ENCODE data around the gene B4GALT2. TPM values are rescaled to one million over a fixed set of nuclear protein-coding genes. Genes with fewer than 3 reads are reported as not detected.

B4GALT2 gene
- total RNA-seq, 2 donors from 2014 or later, result 22.7 to 28.6 TPM

GRCh38 chr1:44015206-44015605, 36.2 kb downstream of the B4GALT2 start:
- intact Hi-C loops (cut with DNase I, micrococcal nuclease), result no loop called here
- DNase-seq (no peak), ATAC-seq (peak; percentile 37)

- DNase-seq (no peak), ATAC-seq (no peak)
- intact Hi-C loops (cut with DNase I, micrococcal nuclease), result no loop called here
These were observed 37.3 kb downstream of the B4GALT2 start for GRCh38 chr1:44016041-44016889.

DNA sequence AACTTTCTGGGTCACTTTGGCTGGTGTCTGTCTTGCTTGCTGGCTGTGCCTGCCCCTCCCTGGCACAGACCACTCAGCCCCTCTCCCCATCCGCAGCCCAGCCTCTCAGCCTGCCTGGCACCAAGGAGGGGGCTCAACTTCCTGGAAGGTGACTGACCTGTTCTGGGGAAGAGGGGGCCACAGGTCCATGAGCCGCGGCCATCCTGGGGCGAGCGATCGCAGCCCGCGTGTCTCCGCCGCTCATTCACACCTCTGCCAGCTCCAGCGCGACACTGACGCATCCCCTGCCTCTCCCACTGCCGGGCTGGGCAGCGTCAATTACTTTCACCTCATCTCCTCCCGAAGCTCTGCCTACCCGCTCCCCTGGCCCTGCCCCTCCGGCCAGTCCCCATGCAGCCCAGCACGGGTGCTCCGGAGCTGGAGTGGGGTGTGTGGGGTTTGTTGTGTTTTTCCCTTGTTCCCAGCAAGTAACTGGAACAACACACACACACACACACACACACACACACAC, 37.9 kb downstream of the B4GALT2 start:
- no peak for DNase-seq
- no peak for ATAC-seq
- intact Hi-C loops (cut with DNase I, micrococcal nuclease), result no loop called here

DNA sequence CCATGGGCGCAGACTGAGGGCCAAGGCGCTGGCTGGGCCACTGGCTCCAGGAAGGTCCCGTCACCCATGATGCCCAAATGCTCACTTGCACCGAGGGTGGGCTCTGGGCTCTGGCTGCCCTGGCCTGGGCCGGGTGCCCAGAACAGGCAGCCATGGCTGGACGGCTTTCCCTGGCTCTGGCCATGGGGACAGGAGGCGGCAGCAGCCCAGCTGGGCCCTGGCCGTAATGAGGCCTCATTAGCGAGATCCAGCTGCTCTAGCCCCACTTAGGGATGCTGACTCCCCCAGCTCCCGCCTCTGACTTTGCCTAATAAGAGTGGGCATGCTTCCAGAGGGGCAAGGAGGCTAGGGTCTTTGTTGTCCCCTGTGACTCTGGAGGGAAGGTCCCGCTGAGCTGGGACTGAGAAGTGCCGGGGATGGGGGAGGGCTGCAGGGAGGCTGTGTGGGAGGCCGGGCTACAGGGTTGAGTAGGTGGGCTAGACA, 40.5 kb downstream of the B4GALT2 start:
- no peak for DNase-seq
- no peak for ATAC-seq
- intact Hi-C loops (cut with DNase I, micrococcal nuclease), result no loop called here

GRCh38 chr1:44020464-44020863, 41.5 kb downstream of the B4GALT2 start:
- DNase-seq (no peak), ATAC-seq (no peak)
- intact Hi-C loops (cut with DNase I, micrococcal nuclease), result no loop called here

DNA sequence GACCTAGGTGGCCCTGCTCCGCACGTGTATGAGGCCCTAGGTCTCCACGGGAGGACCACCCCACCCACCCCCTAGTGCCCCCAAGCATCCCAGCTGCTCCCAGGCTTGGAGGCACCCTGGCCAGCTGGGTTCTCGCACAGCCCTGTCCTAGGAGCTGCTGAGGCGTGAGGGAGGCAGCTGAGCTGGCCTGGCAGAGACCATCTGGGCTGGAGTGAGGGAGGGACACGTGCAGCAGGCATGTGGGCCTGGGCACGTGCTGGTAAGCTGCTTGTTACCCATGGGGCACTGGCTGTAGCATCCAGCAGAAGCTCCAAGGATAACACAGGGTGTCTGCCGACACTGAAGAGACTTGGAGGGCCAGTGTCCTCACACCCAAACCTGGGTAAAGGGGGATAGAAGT, 42.1 kb downstream of the B4GALT2 start:
- DNase-seq (no peak), ATAC-seq (no peak)
- intact Hi-C loops (cut with DNase I, micrococcal nuclease), result no loop called here

GRCh38 chr1:44021581-44022321, 42.7 kb downstream of the B4GALT2 start:
- intact Hi-C loops (cut with DNase I, micrococcal nuclease), result no loop called here
- ATAC-seq (no peak), DNase-seq (no peak)

DNA sequence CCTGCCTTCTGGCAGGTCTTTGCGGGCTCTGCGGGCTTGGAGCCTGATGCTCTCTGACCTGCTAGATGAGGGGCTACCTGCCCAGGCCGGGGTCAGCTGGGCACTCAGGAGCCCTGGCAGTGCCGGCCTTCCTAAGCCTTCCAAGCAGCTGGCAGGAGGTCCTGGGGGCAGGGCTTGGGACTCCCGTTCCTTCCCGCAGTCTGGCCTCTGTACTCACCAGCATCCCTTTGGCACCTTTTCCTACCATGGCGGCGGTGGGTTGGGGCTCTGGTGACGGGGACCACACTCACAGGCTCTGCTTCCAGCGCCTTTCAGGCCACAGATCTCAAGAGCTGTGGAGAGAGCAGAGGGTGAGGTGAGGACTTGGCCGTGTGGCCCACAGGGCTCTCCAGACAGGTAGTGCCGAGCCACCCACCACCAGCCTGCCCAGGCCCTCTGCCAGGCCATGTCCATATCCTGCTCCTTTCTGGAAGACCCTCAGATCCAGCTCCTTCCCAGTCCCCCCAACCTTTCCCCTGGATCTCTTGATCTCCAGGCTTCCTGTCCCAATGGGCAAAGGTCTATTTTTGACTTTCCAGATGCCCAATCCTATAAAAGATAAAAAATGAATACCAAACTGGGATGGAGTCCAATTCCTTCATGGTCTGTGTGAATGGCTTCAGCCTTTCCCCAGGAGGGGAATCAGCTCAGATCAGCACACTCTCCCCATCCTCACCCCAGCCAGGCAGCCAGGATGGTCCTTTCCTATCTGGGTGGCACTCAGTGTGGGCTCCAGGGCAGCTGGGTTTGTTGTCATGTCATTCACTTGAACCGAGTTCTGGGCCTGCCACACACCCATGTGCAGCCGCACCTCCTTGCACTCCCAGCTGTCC, 45.3 kb downstream of the B4GALT2 start:
- peak in 1 of 2 donors; percentile 7 for DNase-seq
- no peak for ATAC-seq
- intact Hi-C loops (cut with DNase I, micrococcal nuclease), result no loop called here

DNA sequence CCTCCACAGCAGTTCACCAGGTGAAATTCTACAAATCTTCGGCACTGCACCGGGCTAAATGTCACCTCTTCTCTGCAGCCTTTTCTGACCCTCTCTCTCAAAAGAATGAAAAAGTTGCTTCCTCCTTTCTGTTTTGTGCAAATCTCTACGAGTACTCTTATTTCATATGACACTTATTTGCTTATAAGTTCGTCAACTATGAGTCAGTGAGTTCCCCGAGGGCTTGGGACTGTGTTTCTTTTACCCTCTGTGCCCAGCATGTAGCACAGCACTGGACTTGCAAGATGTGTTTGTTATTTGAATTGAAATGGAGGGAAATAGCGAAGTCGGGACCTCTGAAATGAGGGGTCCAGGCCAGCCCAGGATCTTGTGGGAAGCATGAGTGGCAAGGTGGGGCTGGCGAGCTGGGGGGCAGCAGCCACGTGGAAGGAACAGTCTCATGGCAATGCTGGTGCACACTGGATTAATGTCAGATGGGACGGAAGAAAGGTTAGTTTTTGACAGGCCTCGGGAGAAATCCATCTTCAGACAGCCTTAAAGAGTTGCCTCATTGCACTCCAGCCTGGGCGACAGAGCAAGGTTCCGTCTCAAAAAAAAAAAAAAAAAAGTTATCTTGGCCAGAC, 46.0 kb downstream of the B4GALT2 start:
- intact Hi-C loops (cut with DNase I, micrococcal nuclease), result no loop called here
- ATAC-seq, result no peak
- no peak for DNase-seq

DNA sequence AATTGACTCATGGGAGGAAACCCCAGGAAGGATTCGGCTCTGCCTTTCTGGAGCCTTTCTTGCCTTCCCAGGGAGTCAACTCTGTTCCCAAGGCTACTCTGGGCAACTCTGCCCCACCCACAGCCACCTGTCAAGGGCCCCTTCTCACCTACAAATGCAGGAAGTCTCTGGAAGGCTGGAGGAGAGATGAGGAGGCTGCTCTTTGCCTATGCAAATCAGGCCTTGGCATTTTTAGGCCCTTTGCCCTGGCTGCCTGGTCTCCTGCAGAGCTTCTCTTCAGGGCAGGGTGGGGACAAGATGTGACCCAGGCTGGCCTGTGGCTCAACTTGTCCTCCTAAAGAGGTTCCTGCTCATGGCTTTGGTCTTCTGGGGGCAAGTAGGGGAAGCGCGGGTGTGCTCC, 46.8 kb downstream of the B4GALT2 start:
- peak; percentile 73 to 87 for DNase-seq
- intact Hi-C loops (cut with DNase I, micrococcal nuclease), result no loop called here
- peak; percentile 56 for ATAC-seq

- DNase-seq (no peak), ATAC-seq (no peak)
- intact Hi-C loops (cut with DNase I, micrococcal nuclease), result no loop called here
These were observed 48.3 kb downstream of the B4GALT2 start for GRCh38 chr1:44027320-44027719.

- ATAC-seq (no peak), DNase-seq (peak; percentile 34 to 50)
- intact Hi-C loops (cut with DNase I, micrococcal nuclease), result no loop called here
These were observed 50.4 kb downstream of the B4GALT2 start for GRCh38 chr1:44029260-44029910.

GRCh38 chr1:44029911-44030604, 51.0 kb downstream of the B4GALT2 start:
- peak; percentile 67 for ATAC-seq
- peak; percentile 96 to 97 for DNase-seq
- intact Hi-C loops (cut with DNase I, micrococcal nuclease), result no loop called here

DNA sequence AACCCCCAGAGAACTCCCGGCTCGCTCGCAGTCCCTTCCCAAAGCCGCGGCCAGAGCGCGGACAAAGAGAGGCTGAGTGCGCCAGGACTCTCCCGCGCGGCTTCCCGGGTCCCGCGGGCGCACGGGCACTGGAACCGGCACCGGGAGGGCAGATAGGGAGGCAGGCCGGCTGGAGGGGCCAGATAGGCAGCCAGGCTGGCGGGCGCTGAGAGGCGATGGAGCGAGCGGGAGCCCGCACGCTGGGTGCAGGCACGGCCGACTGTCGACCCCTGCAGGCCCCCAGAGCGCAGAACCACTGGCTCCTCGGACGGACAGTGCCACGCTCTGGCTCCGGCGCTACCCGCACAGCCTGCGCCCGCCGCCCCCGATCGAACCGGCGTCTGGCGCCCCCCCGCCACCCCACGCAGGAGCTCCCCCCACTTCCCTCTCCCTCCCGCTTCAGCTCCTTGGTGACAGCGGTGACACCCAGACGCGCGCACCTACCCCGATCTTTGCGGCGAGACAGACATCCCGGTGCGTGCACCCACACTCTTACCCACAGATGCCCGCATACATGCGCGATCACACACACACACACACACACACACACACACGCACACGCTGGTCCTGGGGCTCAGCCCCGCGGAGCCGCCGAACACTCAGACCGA, 51.7 kb downstream of the B4GALT2 start:
- intact Hi-C loops (cut with DNase I, micrococcal nuclease), result no loop called here
- DNase-seq (peak; percentile 51 to 56), ATAC-seq (peak; percentile 12)

- DNase-seq (peak; percentile 65 to 78), ATAC-seq (peak; percentile 16)
- intact Hi-C loops (cut with DNase I, micrococcal nuclease), result no loop called here
These were observed 52.5 kb downstream of the B4GALT2 start, which contains the start of gene SLC6A9 for GRCh38 chr1:44031252-44032169. SLC6A9 (minus strand) TSS chr1:44031462; CDS start chr1:44024277, 7,185 bp downstream.

All from left colon (tissue), 2 donors.